GM19023 (cell line): ENCODE results near the gene ERBB4.
A peak's percentile ranks its signal among the peaks of the same experiment; 100 is the strongest.
"Not testable (repeated sequence)": the region's sequence is repeated elsewhere in the genome, so short reads cannot be mapped to it uniquely, and the experiment has no call there.

Experiments
- ATAC-seq: cut with Tn5 transposase; IDR thresholded peaks from one replicate; pipeline ENCODE4 v1.9.1; 2021; ENCODE audit warnings: mild to moderate bottlenecking, moderate library complexity; ENCODE audit not compliant: unreplicated experiment

Gene ERBB4

GRCh38 chr2:212027681-212028628 lies 510.6 kb downstream of the ERBB4 start:
- no peak for ATAC-seq

DNA sequence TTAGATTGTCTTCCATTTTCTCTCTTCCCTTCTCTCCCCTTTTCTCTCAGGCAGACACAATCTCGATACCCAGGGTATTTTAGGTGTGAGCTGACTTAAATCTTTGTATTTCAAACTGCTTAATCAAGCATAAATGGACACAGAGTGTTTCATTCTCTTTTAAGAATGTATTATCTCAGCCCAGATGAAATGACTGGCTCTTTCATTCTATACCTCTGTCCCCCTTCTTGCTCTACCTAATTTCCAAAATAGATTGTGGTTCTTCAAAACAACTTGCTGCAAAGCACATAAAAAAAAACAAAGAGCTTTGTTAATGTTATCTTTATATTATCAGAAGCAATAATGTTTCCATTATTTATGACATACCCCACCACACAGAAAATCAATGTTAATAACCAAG lies 514.6 kb downstream of the ERBB4 start:
- no peak for ATAC-seq

DNA sequence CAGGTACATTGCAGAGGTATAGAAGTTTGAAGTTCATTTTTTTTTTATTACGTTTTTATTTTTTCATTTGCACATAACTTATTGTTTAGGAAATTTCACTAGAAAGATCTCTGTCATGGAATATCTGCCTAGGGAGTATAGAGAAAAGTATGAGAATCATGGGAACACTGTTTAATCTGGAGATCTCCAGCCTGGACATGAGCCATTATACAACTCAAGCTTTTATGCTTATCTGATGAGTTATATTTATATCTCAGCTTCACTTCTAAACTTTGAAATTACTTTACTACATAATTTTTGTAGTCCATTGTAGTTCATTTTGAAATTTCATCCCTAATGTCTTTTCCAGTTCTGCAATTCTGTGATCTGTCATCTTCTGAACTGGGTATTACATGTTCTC lies 515.6 kb downstream of the ERBB4 start:
- no peak for ATAC-seq

- ATAC-seq, result no peak
These were observed 516.7 kb downstream of the ERBB4 start for GRCh38 chr2:212021947-212022346.

DNA sequence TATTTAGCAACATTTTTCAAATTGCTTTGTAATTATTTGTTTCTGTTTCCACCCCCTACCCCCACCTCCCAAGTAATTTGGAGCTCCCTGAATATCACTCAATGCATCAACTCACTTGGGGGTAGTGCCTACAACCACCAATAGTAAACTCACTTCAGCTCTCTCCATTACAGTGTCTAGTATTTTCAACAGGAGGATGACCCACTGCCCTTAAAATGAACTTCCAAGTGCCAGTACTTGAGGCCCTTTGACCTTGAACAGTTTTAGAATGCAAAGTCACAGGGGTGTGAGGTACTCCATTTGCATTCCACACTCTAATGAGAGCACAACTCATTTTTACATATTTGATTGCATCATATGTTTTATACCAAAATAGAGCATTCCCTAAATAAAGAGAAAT lies 523.0 kb downstream of the ERBB4 start:
- no peak for ATAC-seq

- ATAC-seq, result no peak
These were observed 525.0 kb downstream of the ERBB4 start for GRCh38 chr2:212013626-212014025.

DNA sequence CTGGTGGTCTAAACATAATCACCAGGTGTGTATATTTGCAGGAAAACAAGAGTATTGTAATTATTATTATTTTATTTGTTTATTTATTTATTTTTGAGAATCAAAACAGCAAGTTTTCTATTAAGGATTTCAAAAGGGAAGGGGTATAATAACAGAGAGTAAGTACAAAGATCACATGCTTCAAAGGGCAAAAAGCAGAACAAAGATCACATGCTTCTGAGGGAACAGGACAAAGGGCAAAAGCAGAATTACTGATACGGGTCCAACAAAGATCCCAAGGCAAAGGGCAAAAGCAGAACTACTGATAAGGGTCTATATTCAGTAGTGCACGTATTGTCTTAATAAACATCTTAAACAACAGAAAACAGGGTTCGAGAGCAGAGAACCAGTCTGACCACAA lies 528.3 kb downstream of the ERBB4 start:
- not testable (repeated sequence) for ATAC-seq

- no peak for ATAC-seq
These were observed 530.6 kb downstream of the ERBB4 start for GRCh38 chr2:212007972-212008371.

GRCh38 chr2:212005085-212005671 lies 533.4 kb downstream of the ERBB4 start:
- no peak for ATAC-seq

DNA sequence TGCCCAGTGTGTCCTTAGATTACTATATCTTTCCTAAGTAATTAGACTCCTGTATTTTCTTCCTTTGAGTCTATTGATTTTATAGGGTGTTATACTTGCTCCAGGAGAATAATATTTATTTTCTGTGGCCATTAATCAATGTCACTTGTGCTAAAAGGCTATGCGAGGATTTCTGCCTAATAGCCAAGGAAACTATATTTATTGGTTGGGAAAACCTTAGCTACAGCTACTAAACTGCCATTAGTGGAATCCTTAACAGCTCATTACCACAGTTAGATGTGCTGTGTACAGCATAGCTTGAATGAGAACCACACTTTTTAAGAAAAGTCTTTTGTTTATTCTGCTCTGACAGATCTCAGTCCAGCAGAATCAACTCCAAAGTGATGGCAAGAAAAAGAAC lies 537.3 kb downstream of the ERBB4 start:
- no peak for ATAC-seq

- no peak for ATAC-seq
These were observed 541.7 kb downstream of the ERBB4 start for GRCh38 chr2:211996857-211997256.

- no peak for ATAC-seq
These were observed 543.8 kb downstream of the ERBB4 start for GRCh38 chr2:211994806-211995205.

- no peak for ATAC-seq
These were observed 548.3 kb downstream of the ERBB4 start for GRCh38 chr2:211990335-211990734.

DNA sequence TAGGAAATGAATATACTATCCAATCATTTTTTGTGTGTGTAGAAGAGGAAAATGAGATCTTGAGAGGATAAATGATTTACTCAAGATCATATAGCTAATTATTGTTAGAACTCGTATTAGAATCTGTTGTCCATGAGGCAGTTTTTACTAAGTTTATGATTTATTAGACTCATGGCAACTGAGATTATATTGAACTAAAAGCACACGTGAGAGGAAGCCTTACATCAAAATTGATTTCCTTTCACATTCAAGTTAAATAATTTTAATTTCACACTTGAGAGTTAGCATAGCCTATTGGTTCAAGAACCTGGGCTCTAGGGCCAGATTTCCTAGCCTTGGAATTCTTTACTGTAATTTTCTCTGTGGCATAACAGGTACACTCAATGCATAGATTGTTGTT lies 552.3 kb downstream of the ERBB4 start:
- no peak for ATAC-seq

GRCh38 chr2:211985393-211985792 lies 553.2 kb downstream of the ERBB4 start:
- no peak for ATAC-seq

- no peak for ATAC-seq
These were observed 556.4 kb downstream of the ERBB4 start for GRCh38 chr2:211982162-211982561.

GRCh38 chr2:211981451-211981850 lies 557.2 kb downstream of the ERBB4 start:
- ATAC-seq, result no peak

GRCh38 chr2:211976076-211976475 lies 562.5 kb downstream of the ERBB4 start:
- no peak for ATAC-seq

- no peak for ATAC-seq
These were observed 571.4 kb downstream of the ERBB4 start for GRCh38 chr2:211967234-211967633.

DNA sequence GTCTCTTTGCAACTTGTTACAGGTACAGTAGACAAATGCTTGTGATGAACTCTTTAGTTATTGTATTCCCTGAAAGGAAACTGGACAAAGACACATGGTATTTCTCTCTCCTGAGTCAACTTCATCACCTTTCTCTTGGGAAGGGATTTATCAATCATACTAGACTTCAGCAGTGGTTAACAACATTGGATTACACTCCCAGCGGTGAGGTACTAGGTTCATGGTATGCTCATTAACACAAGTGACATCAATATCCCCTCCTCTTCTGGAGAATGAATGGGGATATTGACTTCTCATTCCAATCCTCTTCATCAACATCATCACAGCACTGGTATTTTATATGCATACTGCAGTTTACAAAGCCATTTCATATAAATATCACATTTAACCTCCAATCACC lies 574.6 kb downstream of the ERBB4 start:
- no peak for ATAC-seq

DNA sequence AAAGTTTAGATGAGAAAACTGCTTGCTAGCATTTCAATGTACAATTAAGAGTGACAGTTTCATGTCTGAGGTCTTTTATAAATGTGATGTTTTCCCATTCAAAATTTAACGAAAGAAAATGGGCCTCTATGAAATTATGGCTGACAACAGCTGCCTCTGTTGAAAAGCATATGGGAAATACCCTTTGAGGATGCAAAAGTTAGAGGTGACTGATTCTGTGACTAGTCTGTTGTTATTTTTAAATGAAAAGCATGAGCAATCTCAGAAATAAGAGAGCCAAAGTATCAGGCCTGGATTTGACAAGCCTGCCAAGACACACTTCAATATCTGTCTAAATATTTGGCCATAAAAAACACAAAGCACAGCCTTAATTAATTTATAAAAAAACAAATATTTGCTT lies 580.8 kb downstream of the ERBB4 start:
- peak; percentile 97 for ATAC-seq

DNA sequence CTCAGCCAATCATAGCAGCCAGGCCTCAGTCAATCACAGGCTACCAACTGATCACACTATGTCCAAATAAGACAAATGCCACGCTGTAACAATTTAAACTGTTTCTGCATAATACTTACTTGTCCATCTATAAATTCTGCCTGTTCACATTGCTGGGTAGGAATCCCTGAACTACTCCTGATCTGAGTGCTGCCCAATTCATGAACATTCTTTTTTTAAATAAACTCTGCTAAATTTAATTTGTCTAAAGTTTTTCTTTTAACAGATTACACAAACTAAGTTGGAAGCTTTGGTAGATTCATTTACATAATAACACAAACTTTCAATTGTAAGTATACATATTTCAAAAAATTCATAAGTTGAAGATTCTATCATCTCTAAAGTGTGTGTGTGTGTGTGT lies 583.0 kb downstream of the ERBB4 start:
- no peak for ATAC-seq
